HL-60 (cell line): ENCODE data around the gene DLX3.

Source experiments
- GABPA ChIP-seq: IDR thresholded peaks from 2 replicates; pipeline ENCODE4 v1.6.1; 2012; ENCODE audit warnings: low read depth
- POLR2AphosphoS5 ChIP-seq: IDR thresholded peaks from 2 replicates; pipeline ENCODE4 v1.6.1; 2012; ENCODE audit warnings: low read depth
- TF ChIP-seq, protein P1 (sequence below): IDR thresholded peaks from one replicate; pipeline ENCODE4 v1.5.1; 2011; ENCODE audit warnings: low read length, control low read depth, inconsistent platforms; ENCODE audit not compliant: insufficient read depth

DNA sequence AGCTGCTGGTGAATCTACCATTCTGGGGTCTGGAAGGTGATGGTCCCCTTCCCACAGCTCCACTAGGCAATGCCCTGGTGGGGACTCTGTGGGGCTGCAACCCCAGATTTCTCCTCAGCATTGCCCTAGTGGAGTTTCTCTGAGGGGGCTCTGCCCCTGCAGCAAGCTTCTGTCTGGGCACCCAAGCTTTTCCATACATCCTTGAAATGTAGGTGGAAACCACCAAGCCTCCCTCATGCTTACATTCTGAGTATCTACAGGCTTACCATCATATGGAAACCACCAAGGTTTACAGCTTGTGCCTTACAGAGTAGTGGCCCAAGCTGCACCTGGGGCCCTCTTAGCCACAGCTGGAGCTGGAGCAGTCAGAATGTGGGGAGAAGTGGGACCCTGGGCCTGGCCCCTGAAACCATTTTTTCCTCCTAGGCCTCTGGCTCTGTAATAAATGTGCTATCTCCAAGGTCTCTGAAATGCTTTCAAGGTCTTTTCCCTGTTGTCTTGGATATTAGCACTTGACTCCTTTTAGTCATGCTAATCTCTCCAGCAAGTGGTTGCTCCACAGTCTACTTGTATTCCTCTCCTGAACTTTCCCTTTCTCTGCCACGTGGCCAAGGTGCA lies 19.6 kb upstream of the DLX3 start:
- TF ChIP-seq, protein P1, sequence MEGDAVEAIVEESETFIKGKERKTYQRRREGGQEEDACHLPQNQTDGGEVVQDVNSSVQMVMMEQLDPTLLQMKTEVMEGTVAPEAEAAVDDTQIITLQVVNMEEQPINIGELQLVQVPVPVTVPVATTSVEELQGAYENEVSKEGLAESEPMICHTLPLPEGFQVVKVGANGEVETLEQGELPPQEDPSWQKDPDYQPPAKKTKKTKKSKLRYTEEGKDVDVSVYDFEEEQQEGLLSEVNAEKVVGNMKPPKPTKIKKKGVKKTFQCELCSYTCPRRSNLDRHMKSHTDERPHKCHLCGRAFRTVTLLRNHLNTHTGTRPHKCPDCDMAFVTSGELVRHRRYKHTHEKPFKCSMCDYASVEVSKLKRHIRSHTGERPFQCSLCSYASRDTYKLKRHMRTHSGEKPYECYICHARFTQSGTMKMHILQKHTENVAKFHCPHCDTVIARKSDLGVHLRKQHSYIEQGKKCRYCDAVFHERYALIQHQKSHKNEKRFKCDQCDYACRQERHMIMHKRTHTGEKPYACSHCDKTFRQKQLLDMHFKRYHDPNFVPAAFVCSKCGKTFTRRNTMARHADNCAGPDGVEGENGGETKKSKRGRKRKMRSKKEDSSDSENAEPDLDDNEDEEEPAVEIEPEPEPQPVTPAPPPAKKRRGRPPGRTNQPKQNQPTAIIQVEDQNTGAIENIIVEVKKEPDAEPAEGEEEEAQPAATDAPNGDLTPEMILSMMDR = no peak
- TF ChIP-seq GABPA (no peak), POLR2AphosphoS5 (no peak)
